ENCODE results near the gene HGD.

GRCh38 chr3:120678984-120679383 is 3.1 kb downstream of the HGD start:
- TF ChIP-seq CTCF (IDR thresholded peaks at IDR 0.05) (no peak), ZFX (IDR thresholded peaks at IDR 0.05; ENCODE audit: borderline replicate concordance) (no peak)

Measured in 22Rv1 (cell line).